K562 (cell line): Measurements from ENCODE around the gene ID4. TPM values are rescaled to one million over a fixed set of nuclear protein-coding genes. Genes with fewer than 3 reads are reported as not detected.

Source experiments
- ATAC-seq: fragments of 200-7000 bp; cut with Tn5 transposase; 3 replicates; pipeline ENCODE4 v1.9.1; 2020; ENCODE audit warnings: moderate library complexity
- BruUV-seq: library from RNA; stranded (reverse); fragments of 400-500 nt; replicated peaks from 2 replicates; lab custom pipeline; 2021; lab: Mats Ljungman, UMichigan
- CTCF ChIA-PET: fragments of 300-600 bp; formaldehyde crosslinking; extraction: SDS; loops from one replicate; lab custom pipeline; 2021; ENCODE audit warnings: low intra/inter-chr PET ratio; lab: Yijun Ruan, JAX
- POLR2A ChIA-PET: fragments of 300-600, 350-650 bp; sonication (Branson Sonifier 250); formaldehyde crosslinking; extraction: SDS; loops from one replicate; lab custom pipeline; 2021; ENCODE audit warnings: antibody characterized with exemption, inconsistent platforms; lab: Yijun Ruan, JAX
- DNase-seq, 4 experiments: peaks; one replicate each; pipeline versions ENCODE4 v3.0.0 to v3.0.0-alpha.2; 2011 to 2018; ENCODE audit warnings: low spot score in 3 of 4, mixed read lengths in 3 of 4; ENCODE audit errors: extremely low read depth in 1 of 4
- FAIRE-seq: peaks from 2 replicates; lab custom pipeline; 2011; peaks lifted over from hg19 to GRCh38; lab: Jason Lieb, UNC
- H2AFZ ChIP-seq: 2 replicates; pipeline ENCODE4 v1.6.0; 2011; ENCODE audit warnings: low read depth, low read length, control low read depth, inconsistent platforms
- H3K27ac ChIP-seq: fragments of 200-600 bp; 3 replicates; pipeline ENCODE4 v1.8.0; 2011; ENCODE audit warnings: low read depth, mild to moderate bottlenecking, control low read depth, inconsistent platforms, low read length, moderate library complexity, mixed read lengths; ENCODE audit errors: extremely low read depth
- H3K27me3 ChIP-seq, 2 experiments: fragments of 300-600 bp in 1 of 2; 2 replicates in 1 of 2; 3 replicates in 1 of 2; pipeline versions ENCODE4 v1.6.0 to v1.8.0; 2011; ENCODE audit warnings: inconsistent platforms in 2 of 2, low read length in 2 of 2, mild to moderate bottlenecking in 1 of 2, mixed read lengths in 1 of 2, moderate library complexity in 1 of 2; ENCODE audit not compliant: control insufficient read depth in 2 of 2, insufficient read depth in 2 of 2
- H3K36me3 ChIP-seq: fragments of 300-600 bp; 3 replicates; pipeline ENCODE4 v1.8.0; 2011; ENCODE audit warnings: mild to moderate bottlenecking, low read length, inconsistent platforms; ENCODE audit not compliant: control insufficient read depth, insufficient read depth
- H3K4me1 ChIP-seq, 2 experiments: fragments of 200-600 bp in 1 of 2; replicated peaks in 1 of 2; 2 replicates in 1 of 2; 3 replicates in 1 of 2; pipeline versions ENCODE4 v1.5.1 to v1.8.0; 2011; ENCODE audit warnings: inconsistent platforms in 2 of 2, low read length in 2 of 2, mild to moderate bottlenecking in 1 of 2, mixed read lengths in 1 of 2, moderate library complexity in 1 of 2; ENCODE audit not compliant: control insufficient read depth in 2 of 2, insufficient read depth in 2 of 2
- H3K4me2 ChIP-seq: 2 replicates; pipeline ENCODE4 v1.6.1; 2011; ENCODE audit warnings: low read length, control low read depth, inconsistent platforms, mixed read lengths; ENCODE audit not compliant: insufficient read depth
- H3K4me3 ChIP-seq: fragments of 200-600 bp; sonication (generic), shearing (Covaris generic); 2 replicates; pipeline ENCODE4 v1.5.1; 2016; ENCODE audit warnings: control low read depth, inconsistent platforms
- H3K79me2 ChIP-seq: fragments of 200-600 bp; 3 replicates; pipeline ENCODE4 v1.8.0; 2011; ENCODE audit warnings: low read length, inconsistent platforms; ENCODE audit not compliant: control insufficient read depth, insufficient read depth
- H3K9ac ChIP-seq, 2 experiments: 2 replicates each; pipeline versions ENCODE4 v1.6.0 to v1.6.1; 2011; ENCODE audit warnings: low read depth in 2 of 2, low read length in 2 of 2, control low read depth in 1 of 2, inconsistent platforms in 1 of 2, mild to moderate bottlenecking in 1 of 2, mixed read lengths in 1 of 2; ENCODE audit not compliant: insufficient read depth in 1 of 2
- H3K9me1 ChIP-seq: one replicate; pipeline ENCODE4 v1.6.0; 2011; ENCODE audit warnings: inconsistent platforms, mild to moderate bottlenecking, low read length, moderate library complexity; ENCODE audit not compliant: control insufficient read depth, insufficient read depth
- H3K9me3 ChIP-seq: replicated peaks from 2 replicates; pipeline ENCODE4 v1.5.1; 2011; ENCODE audit warnings: low read depth, low read length, inconsistent platforms; ENCODE audit not compliant: control insufficient read depth, insufficient read depth
- H4K20me1 ChIP-seq: replicated peaks from 2 replicates; pipeline ENCODE4 v1.6.1; 2011; ENCODE audit warnings: low read length, inconsistent platforms, mixed read lengths; ENCODE audit not compliant: control insufficient read depth, insufficient read depth
- BRF2 ChIP-seq: IDR thresholded peaks from 3 replicates; pipeline ENCODE4 v1.6.1; 2011; ENCODE audit warnings: borderline replicate concordance, mild to moderate bottlenecking; ENCODE audit not compliant: insufficient read length, insufficient read depth
- DNMT1 ChIP-seq: fragments of 450-650 bp; IDR thresholded peaks from 2 replicates; pipeline ENCODE4 v1.6.1; 2016; ENCODE audit warnings: antibody characterized with exemption, mild to moderate bottlenecking
- LARP7 ChIP-seq: fragments of 450-650 bp; IDR thresholded peaks from 2 replicates; pipeline ENCODE4 v1.6.1; 2016
- ZBTB26 ChIP-seq: fragments of 450-650 bp; formaldehyde crosslinking; IDR thresholded peaks from 2 replicates; pipeline ENCODE4 v1.4.0; 2022; ENCODE audit warnings: missing genetic modification characterization
- ZBTB7A ChIP-seq: IDR thresholded peaks from 2 replicates; pipeline ENCODE4 v1.6.1; 2011; ENCODE audit warnings: low read depth, mild to moderate bottlenecking, low read length, moderate library complexity, borderline replicate concordance; ENCODE audit not compliant: control insufficient read depth
- ZNF655 ChIP-seq: fragments of 250-450 bp; sonication (Bioruptor Pico); IDR thresholded peaks from 2 replicates; pipeline ENCODE4 v1.5.0; 2021
- WGBS: fragments of 100-300 bp; shearing (Covaris generic); methylation state at CpG from one replicate; pipeline ENCODE4 v1.1.6; 2016; ENCODE audit warnings: low coverage, mixed read lengths; ENCODE audit not compliant: insufficient coverage; ENCODE audit errors: missing lambda C conversion rate; 5-methylcytosine and 5-hydroxymethylcytosine counted together
- in situ Hi-C: fragments of 300-500 bp; cut with MboI; formaldehyde crosslinking; loops from 4 replicates; pipeline ENCODE4 v1.15.0; 2018; ENCODE audit warnings: inconsistent platforms, mixed read lengths
- intact Hi-C: fragments of 100-400 bp; cut with micrococcal nuclease; formaldehyde crosslinking; loops from 2 replicates; pipeline ENCODE4 v1.14.2; 2022
- polyA plus RNA-seq, 8 experiments: library from polyadenylated mRNA; depleted of rRNA in 4 of 8; stranded (reverse) in 5 of 8; unstranded in 3 of 8; fragments of >200 nt; fragmentation: Nextera tagmentation in 2 of 8; fragmentation: Illumina TruSeq in 1 of 8; extraction: Ambion mirVana in 2 of 8; extraction: Trizol in 1 of 8; gene quantifications; 2 replicates each; pipeline versions ENCODE4 v1.2.1 to v1.2.3, GENCODE V29; 2011 to 2014; ENCODE audit warnings: inconsistent platforms in 1 of 8, missing spikeins in 1 of 8
- total RNA-seq, 7 experiments: library from RNA; depleted of rRNA in 6 of 7; stranded (reverse); fragments of >200 nt in 6 of 7; fragmentation: Illumina TruSeq in 2 of 7; extraction: Trizol in 2 of 7; gene quantifications; 2 replicates each; pipeline versions ENCODE4 v1.2.1 to v1.2.3, GENCODE V29; 2011 to 2021; ENCODE audit warnings: low replicate concordance in 1 of 7
- TF ChIP-seq, protein P1 (sequence below): fragments of 450-650 bp; IDR thresholded peaks from 2 replicates; pipeline ENCODE4 v1.6.1; 2016; ENCODE audit warnings: borderline replicate concordance

ID4 gene
- total and polyA plus RNA-seq, 9 of the 15 experiments (the other 6 are each of a cell fraction or from before 2014, with no cell fraction given): not detected

DNA sequence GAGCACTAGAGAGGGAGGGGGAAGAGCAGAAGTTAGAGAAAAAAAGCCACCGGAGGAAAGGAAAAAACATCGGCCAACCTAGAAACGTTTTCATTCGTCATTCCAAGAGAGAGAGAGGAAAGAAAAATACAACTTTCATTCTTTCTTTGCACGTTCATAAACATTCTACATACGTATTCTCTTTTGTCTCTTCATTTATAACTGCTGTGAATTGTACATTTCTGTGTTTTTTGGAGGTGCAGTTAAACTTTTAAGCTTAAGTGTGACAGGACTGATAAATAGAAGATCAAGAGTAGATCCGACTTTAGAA lies 2.0 kb downstream of the ID4 start:
- intact Hi-C loops: no loop called here
- in situ Hi-C loops: no loop called here
- TF ChIP-seq ZBTB26 (CRISPR knock-in tag): no peak
- no peak for TF ChIP-seq ZBTB7A
- no peak for TF ChIP-seq ZNF655 (CRISPR knock-in tag)
- TF ChIP-seq BRF2: no peak
- TF ChIP-seq LARP7: no peak
- TF ChIP-seq, protein P1, sequence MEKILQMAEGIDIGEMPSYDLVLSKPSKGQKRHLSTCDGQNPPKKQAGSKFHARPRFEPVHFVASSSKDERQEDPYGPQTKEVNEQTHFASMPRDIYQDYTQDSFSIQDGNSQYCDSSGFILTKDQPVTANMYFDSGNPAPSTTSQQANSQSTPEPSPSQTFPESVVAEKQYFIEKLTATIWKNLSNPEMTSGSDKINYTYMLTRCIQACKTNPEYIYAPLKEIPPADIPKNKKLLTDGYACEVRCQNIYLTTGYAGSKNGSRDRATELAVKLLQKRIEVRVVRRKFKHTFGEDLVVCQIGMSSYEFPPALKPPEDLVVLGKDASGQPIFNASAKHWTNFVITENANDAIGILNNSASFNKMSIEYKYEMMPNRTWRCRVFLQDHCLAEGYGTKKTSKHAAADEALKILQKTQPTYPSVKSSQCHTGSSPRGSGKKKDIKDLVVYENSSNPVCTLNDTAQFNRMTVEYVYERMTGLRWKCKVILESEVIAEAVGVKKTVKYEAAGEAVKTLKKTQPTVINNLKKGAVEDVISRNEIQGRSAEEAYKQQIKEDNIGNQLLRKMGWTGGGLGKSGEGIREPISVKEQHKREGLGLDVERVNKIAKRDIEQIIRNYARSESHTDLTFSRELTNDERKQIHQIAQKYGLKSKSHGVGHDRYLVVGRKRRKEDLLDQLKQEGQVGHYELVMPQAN: no peak
- TF ChIP-seq DNMT1: no peak
- H4K20me1 ChIP-seq: no peaks in the 10 kb centered on the region
- no peak overlapping the region for H3K27ac ChIP-seq
- POLR2A ChIA-PET: interaction anchor here (0.5 to 1.1 kb wide), 3 partner anchors 8 to 24 kb away, joined by 4 read pairs; no protein-coding TSS in a partner anchor
- no peak overlapping the region for H3K4me3 ChIP-seq
- no peak overlapping the region for H3K9ac ChIP-seq
- BruUV-seq: no TSS peak
- H3K36me3 ChIP-seq: no peaks in the 10 kb centered on the region
- H3K79me2 ChIP-seq: no peaks in the 10 kb centered on the region
- H3K4me1 ChIP-seq: peaks cover 0 to 9% of the 10 kb centered on the region in 2 experiments; a peak in 1 of 5 replicates
- 2% methylated on average over 7 of the region's 7 CpGs for WGBS
- H3K9me1 ChIP-seq: no peaks in the 10 kb centered on the region
- no peak for FAIRE-seq
- no peak for DNase-seq
- no peaks in the 10 kb centered on the region for H3K9me3 ChIP-seq
- CTCF ChIA-PET: no interaction called here
- no peak overlapping the region for H3K4me2 ChIP-seq
- no peak for ATAC-seq
- peaks cover 0 to 5% of the 10 kb centered on the region in 2 experiments; a peak in 1 of 5 replicates for H3K27me3 ChIP-seq
- no peak overlapping the region for H2AFZ ChIP-seq
